Ishikawa (cell line): ENCODE data around the gene GPC6.

Experiments used
- CEBPB ChIP-seq: IDR thresholded peaks from 2 replicates; pipeline ENCODE4 v1.6.1; 2012
- CREB1 ChIP-seq: IDR thresholded peaks from 2 replicates; pipeline ENCODE4 v1.6.1; 2012; ENCODE audit warnings: low read depth
- EGR1 ChIP-seq: IDR thresholded peaks from 2 replicates; pipeline ENCODE4 v1.6.1; 2012
- EP300 ChIP-seq: IDR thresholded peaks from 2 replicates; pipeline ENCODE4 v1.6.1; 2012; ENCODE audit warnings: borderline replicate concordance
- FOXM1 ChIP-seq: IDR thresholded peaks from 2 replicates; pipeline ENCODE4 v1.6.1; 2012; ENCODE audit warnings: low read depth, borderline replicate concordance
- MAX ChIP-seq: IDR thresholded peaks from 2 replicates; pipeline ENCODE4 v1.6.1; 2012
- NFIC ChIP-seq: IDR thresholded peaks from 2 replicates; pipeline ENCODE4 v1.6.1; 2012
- RAD21 ChIP-seq: IDR thresholded peaks from 2 replicates; pipeline ENCODE4 v1.6.1; 2012; ENCODE audit warnings: low read depth
- REST ChIP-seq: IDR thresholded peaks from 2 replicates; pipeline ENCODE4 v1.6.1; 2012; ENCODE audit warnings: low read depth, mild to moderate bottlenecking
- TAF1 ChIP-seq: IDR thresholded peaks from 2 replicates; pipeline ENCODE4 v1.6.1; 2012; ENCODE audit warnings: low read depth, mild to moderate bottlenecking
- TCF12 ChIP-seq: IDR thresholded peaks from 2 replicates; pipeline ENCODE4 v1.6.1; 2012; ENCODE audit warnings: low read depth
- TEAD4 ChIP-seq: IDR thresholded peaks from 2 replicates; pipeline ENCODE4 v1.6.1; 2012
- USF1 ChIP-seq: IDR thresholded peaks from 2 replicates; pipeline ENCODE4 v1.6.1; 2012
- YY1 ChIP-seq: IDR thresholded peaks from 2 replicates; pipeline ENCODE4 v1.6.1; 2012; ENCODE audit warnings: low read depth
- ZBTB7A ChIP-seq: IDR thresholded peaks from 2 replicates; pipeline ENCODE4 v1.6.1; 2012; ENCODE audit warnings: low read depth

GPC6 gene

GRCh38 chr13:93740334-93740733 is 513.7 kb downstream of the GPC6 start:
- no peak for TF ChIP-seq FOXM1
- no peak for TF ChIP-seq YY1

- no peak for TF ChIP-seq ZBTB7A
- no peak for TF ChIP-seq CEBPB
Observed at GRCh38 chr13:93744033-93744432, 517.4 kb downstream of the GPC6 start.

GRCh38 chr13:93744886-93745285 is 518.3 kb downstream of the GPC6 start:
- TF ChIP-seq TAF1 (no peak), CREB1 (no peak), EP300 (no peak), EGR1 (no peak), NFIC (no peak), MAX (no peak), FOXM1 (no peak), TCF12 (no peak), TEAD4 (no peak), RAD21 (no peak), USF1 (no peak), CEBPB (no peak), REST (no peak)

GRCh38 chr13:93745884-93746283 is 519.3 kb downstream of the GPC6 start:
- TF ChIP-seq TEAD4 (no peak), MAX (no peak), TAF1 (no peak), YY1 (no peak)

- TF ChIP-seq RAD21 (no peak), REST (no peak), TCF12 (no peak), ZBTB7A (no peak), CEBPB (no peak), TEAD4 (no peak), EGR1 (no peak), EP300 (no peak), USF1 (no peak), MAX (no peak), FOXM1 (no peak), CREB1 (no peak), YY1 (no peak), NFIC (no peak), TAF1 (no peak)
Observed at GRCh38 chr13:93746589-93746988, 520.0 kb downstream of the GPC6 start.

GRCh38 chr13:93750676-93751075 is 524.1 kb downstream of the GPC6 start:
- no peak for TF ChIP-seq USF1
- TF ChIP-seq CEBPB: no peak
- no peak for TF ChIP-seq TEAD4
- TF ChIP-seq EP300: no peak
- TF ChIP-seq TAF1: no peak

- TF ChIP-seq CREB1 (no peak), TEAD4 (no peak), RAD21 (no peak), EP300 (no peak), REST (no peak), TCF12 (no peak), TAF1 (no peak), FOXM1 (no peak), EGR1 (no peak), ZBTB7A (no peak), MAX (no peak), USF1 (no peak)
Observed at GRCh38 chr13:93751117-93751516, 524.5 kb downstream of the GPC6 start.
